HEK293T (cell line): ENCODE data around the gene AHDC1.

Experiments used
- ARNT ChIP-seq: fragments of 450-650 bp; IDR thresholded peaks from 2 replicates; pipeline ENCODE4 v1.6.1; 2017; ENCODE audit warnings: mild to moderate bottlenecking
- BHLHE40 ChIP-seq: fragments of 450-650 bp; IDR thresholded peaks from 2 replicates; pipeline ENCODE4 v1.6.1; 2016; ENCODE audit warnings: mild to moderate bottlenecking, moderate library complexity, borderline replicate concordance
- ELF4 ChIP-seq: fragments of 450-650 bp; IDR thresholded peaks from 2 replicates; pipeline ENCODE4 v1.6.1; 2017; ENCODE audit warnings: antibody characterized with exemption
- FOXK2 ChIP-seq: fragments of 450-650 bp; IDR thresholded peaks from 2 replicates; pipeline ENCODE4 v1.6.1; 2016; ENCODE audit warnings: mild to moderate bottlenecking
- FOXM1 ChIP-seq: fragments of 450-650 bp; IDR thresholded peaks from 2 replicates; pipeline ENCODE4 v1.6.1; 2017; ENCODE audit warnings: mild to moderate bottlenecking, borderline replicate concordance
- L3MBTL2 ChIP-seq: fragments of 450-650 bp; conservative IDR thresholded peaks from 2 replicates; pipeline ENCODE4 v1.6.1; 2016; ENCODE audit warnings: mild to moderate bottlenecking
- SP1 ChIP-seq: fragments of 450-650 bp; IDR thresholded peaks from 2 replicates; pipeline ENCODE4 v1.6.1; 2017
- SUZ12 ChIP-seq: fragments of 450-650 bp; IDR thresholded peaks from 2 replicates; pipeline ENCODE4 v1.6.1; 2016; ENCODE audit warnings: mild to moderate bottlenecking

DNA sequence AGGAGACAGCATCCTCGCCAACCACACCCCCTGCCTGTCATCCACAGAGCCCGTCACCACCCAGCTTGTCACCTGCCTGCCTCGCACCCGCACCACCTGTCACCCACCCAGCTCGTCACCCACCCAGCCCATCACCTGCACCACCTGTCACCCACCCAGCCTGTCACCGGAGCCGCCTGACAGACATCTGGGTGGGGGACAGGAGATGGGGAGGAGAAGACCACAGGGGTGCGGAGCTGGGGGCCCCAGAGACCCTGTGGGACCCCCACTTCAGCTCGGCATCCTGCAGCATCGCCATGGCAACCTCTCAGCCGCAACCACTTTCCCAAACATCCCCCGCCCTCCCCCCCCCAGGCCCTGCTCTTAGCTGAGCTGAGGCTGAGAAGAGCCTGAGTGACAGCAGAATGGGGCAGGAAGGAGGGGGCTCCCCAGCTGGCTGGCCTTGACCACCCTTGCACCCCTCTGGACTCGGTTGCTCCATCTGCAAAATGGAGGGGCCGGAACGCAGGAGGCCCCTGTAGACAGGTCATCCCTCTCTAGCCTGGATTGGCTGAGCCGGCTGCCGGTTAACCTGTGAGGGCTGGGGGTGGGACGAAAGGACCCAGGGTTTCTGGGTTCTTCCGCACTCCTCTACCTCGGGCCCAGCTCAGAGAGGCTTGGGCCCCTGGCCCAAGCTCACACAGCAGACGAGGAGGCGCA is 11.6 kb downstream of the AHDC1 start:
- no peak for TF ChIP-seq SUZ12
- no peak for TF ChIP-seq FOXM1
- no peak for TF ChIP-seq ARNT
- no peak for TF ChIP-seq SP1
- no peak for TF ChIP-seq FOXK2
- no peak for TF ChIP-seq L3MBTL2
- TF ChIP-seq ELF4, result no peak
- no peak for TF ChIP-seq BHLHE40
